ENCODE measurements around the gene ZNF235. TPM values are rescaled to one million over a fixed set of nuclear protein-coding genes. Genes with fewer than 3 reads are reported as not detected.

ZNF235 gene

Small RNA genes lying within 50 kb of the gene (small RNA-seq; reads per million reads assigned to genes)
- gene NDUFA3P1 (ENCODE audit: low read depth) = not detected
